Activated CD4-positive, alpha-beta T cell treated with anti-CD3 and anti-CD28 coated beads, Interleukin-2, Interleukin-6, amounts not matched to agents 100 ng/mL and 50 ng/mL, durations not matched to agents 16 hours and 8 hours (primary cell): ENCODE measurements around the gene TIMP2.
"Not testable (repeated sequence)": the region's sequence is repeated elsewhere in the genome, so short reads cannot be mapped to it uniquely, and the experiment has no call there.

ENCODE experiments used
- DNase-seq: peaks from one replicate; pipeline ENCODE4 v3.0.0-alpha.2; 2020

Gene TIMP2, protein sequence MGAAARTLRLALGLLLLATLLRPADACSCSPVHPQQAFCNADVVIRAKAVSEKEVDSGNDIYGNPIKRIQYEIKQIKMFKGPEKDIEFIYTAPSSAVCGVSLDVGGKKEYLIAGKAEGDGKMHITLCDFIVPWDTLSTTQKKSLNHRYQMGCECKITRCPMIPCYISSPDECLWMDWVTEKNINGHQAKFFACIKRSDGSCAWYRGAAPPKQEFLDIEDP

DNA sequence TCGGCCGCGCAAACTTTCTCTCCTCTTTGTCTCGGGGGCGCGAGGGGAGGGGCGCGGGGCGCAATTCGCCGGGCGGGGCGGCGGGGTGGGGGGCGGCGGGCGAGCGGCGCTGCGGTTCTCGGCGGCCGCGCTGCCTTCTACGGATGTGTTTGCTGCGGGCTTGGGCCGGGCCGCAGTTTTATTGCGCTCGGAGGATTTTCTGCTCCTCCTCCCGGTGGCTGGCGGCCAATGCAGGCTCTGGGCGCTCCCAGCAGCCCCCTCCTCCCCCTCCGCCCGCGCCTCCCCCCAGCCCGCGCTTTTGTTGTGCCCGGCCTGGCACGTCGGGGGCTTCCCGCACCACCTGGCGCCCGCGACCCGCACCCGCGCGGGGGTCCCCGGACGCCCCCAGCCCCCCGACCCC is at the start of gene TIMP2:
Gene TIMP2 (minus strand): TSS at position 154 of the 400 bp plus-strand sequence. CDS start 299 bp downstream, outside the sequence.
- peak; percentile 60 for DNase-seq

DNA sequence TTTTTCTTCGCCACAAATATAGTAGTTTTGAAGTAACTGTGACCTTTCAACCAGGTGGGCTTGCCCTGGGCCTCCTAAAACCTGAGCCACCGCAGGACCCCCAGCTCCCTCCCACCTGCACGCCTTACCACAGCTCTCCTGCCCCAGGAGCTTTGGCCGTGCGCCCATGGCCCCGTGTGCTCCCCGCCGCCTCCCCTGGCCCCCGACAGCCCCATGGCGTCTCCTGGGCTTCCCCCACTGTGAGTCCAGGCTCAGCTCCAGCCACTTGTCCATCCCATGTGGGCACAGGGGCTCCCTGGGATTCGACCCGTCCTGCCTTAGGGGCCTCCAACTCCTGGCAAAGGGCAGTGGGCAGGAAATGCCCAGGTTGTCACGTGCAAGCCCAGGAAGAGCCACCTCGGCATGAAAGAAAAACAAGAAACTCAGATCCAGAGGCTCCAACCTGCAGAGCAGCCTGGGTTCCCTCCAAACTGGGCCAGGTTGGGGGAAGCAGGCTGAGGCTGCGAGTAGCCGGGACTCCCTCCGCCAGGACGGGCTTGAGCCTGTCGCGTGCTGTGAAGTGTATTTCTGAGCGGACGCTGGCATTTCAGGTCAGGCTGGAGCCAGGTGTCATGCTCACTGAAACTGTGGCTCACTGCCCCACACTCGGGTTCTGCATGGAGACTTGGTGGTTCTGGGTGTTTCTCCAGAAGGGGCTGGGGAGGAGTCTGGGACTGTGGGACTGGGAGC is 48.8 kb upstream of the TIMP2 start:
- no peak for DNase-seq

DNA sequence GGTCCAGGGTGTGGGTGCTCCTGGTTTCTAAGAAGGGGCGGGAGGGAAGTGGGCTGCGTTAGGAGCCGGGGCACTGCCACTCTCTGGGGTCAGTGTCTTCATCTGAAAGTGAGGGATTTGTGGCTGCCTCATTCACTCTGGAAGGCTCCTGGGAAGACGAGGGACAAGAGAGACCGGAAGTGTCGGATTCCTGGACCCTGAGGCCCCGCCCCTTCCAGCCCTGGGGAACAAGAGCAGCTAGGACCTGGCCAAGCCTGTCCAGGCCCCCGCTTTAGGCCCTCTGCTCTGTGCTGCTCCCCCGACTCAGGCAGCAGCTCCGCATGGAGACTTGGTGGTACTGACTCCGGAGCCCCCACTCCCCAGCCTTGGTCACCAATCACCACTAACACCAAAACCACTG is 48.0 kb upstream of the TIMP2 start:
- no peak for DNase-seq

DNA sequence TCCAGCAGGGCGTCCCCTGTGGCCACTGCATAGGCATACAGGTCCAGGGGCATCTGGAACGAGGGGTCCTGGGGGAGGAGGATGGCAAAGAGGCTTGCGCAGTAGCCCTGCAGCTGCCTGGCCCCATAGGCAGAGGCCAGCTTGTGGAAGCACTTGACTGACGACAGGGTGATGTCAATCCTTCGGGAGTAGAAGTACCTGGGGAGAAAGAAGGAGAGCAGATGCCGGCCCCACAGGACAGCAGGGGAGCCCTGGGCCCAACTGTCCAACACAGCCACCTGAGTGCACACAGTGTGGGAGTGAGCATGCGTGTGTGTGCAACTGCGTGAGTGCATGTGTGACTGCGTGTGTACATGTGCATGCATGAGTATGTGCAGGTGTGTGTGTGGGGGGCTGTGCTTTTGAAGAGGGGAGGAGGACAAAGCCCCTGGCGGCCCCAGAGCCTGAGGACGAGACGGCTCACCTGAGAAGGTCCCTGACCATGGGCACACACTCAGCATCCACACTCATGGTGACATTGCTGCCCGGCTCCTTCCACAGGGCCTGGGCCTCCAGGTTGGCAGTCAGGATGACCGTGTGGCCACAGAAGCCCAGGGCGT is 47.4 kb upstream of the TIMP2 start:
- no peak for DNase-seq

GRCh38 chr17:78971756-78972506 is 46.7 kb upstream of the TIMP2 start:
- DNase-seq = no peak

DNA sequence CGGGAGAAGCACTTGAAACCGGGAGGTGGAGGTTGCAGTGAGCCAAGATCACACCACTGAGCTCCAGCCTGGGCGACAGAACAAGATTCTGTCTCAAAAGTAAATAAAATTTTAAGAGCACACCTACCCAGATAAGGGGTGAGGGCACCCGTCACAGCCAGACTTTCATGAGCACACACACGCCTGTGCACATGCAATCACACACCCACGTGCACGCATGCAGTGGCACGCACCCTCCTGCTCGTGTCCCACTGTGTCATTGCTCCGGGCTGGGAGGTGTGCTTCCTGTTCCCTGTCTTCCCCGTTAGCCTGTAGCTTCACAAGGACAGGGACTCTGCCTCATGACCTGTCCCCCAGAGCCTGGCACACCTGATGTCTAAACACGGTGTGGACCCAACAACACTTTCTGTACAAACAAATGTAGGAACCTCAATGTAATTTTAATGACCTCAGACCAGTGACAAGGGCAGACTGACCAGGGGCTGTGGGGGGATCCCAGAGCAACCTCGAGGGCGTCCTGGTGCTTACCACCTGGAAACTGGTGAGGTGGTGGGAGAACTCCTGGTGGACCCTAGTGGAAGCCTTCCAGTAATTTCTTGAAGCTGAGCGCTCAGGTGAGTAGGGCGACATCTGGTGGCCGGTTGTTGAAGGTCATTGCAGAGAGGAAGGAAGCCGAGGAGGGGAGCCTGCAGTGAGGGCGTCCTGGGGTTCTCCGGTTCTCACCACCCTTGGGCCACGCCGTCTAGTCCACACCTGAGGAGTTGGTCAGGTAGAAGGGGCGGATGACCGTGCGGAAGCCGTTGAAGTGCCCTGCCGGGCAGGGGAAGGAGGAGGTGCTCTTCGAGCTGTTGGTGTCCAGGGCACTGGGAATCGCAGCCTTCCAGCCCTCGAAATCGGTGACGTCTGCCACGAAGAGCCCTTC is 45.9 kb upstream of the TIMP2 start:
- peak; percentile 80 for DNase-seq

DNA sequence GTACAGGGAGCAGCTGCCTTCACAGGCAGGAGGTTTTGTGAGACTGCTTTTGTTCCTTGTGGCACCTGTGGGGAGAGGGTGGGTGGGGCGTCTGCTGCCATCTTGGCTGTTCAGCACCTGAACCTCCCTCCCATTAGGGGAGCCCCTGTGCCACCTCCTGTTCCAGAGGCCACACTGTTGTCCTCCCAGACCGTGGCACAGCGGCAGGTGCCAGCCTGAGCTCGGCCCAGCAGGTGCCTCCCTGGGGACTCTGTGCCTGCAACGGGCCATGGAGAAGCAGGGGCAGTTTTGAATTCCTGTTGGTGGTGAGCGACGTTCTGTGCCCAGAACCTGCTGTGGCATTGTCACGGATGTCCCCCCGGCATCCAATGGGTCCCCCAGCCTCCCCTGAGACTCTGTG is 44.7 kb upstream of the TIMP2 start:
- DNase-seq = no peak

DNA sequence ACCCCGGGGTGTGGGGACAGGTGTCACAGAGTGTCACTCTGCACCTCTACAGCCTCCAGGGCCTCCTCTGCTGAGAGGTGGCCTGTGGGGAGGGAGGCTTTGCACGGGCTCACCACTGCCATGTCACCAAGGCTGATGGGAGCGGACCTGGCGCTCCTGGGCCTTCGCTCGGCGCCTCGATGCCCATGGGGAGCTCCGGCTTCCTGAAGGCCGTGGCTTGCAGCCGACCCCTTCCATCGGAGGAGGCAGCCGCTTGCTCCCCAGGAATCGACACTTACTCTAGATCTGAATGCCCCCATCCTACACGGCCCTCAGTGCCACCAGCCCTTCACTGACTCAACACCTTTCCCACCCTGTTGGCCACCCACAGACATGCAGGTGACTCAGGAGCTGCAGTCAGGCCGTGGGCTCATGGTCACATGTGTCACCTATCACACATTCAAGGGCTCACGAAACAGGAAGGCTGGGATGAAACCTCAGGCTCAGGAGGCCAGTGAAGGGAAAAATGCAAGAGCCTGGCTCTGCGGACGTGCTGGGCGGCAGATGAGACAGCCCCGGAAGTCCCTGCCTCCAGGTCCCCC is 42.7 kb upstream of the TIMP2 start:
- DNase-seq = no peak

GRCh38 chr17:78966910-78967600 is 41.9 kb upstream of the TIMP2 start:
- no peak for DNase-seq

- no peak for DNase-seq
Measured at GRCh38 chr17:78966123-78966813, 41.1 kb upstream of the TIMP2 start.

DNA sequence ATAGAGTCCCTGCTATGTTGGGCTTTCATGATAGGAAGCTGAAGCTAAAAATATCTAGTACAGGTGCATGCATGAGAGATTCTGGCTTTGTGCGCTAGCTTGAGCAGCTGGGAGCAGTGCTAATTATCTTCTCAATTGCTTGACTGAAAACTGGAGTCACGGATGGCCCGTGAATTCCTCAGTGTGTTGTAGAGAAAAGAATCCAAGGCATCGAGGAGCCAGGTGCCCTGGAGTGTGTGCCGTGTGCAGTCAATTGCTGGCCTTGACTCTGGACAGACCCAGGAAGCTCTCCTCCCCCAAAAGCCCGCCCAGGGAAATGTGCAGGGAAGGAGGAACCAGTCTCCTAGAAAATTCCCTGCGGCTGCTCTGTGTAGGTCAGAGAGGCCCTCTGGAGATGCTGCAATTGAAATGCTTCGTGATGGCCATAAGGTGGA is 40.3 kb upstream of the TIMP2 start:
- no peak for DNase-seq

GRCh38 chr17:78963378-78963777 is 38.2 kb upstream of the TIMP2 start:
- DNase-seq = no peak

DNA sequence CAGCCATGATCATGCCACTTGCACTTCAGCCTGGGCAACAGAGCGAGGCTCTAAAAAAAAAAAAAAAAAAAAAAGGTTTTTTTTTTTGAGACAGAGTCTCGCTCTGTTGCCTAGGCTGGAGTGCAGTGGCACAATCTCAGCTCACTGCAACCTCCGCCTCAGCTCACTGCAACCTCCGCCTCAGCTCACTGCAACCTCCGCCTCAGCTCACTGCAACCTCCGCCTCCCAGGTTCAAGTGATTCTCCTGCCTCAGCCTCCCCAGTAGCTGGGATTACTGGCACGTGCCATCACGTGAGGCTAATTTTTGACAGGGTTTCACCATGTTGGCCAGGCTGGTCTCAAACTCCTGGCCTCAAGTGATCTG is 37.8 kb upstream of the TIMP2 start:
- DNase-seq = not testable (repeated sequence)

- DNase-seq = no peak
Measured at GRCh38 chr17:78962345-78962983, 37.3 kb upstream of the TIMP2 start.

DNA sequence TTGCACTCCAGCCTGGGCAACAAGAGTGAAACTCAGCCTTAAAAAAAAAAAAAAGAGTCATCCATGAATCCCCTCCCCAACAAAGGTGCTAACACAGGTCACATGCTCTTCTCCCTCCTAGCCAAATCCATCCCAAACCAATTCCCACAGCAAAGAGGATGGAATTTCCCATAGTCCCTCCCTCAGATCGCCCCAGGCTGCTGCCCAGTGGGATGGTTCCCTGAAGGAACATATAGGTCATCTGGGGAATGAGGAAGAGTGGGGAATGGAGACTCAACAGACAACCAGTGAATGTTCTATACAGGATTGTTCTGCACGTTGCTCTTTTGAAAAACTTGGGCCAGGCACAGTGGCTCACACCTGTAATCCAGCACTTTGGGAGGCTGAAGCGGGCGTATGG is 36.4 kb upstream of the TIMP2 start:
- no peak for DNase-seq

DNA sequence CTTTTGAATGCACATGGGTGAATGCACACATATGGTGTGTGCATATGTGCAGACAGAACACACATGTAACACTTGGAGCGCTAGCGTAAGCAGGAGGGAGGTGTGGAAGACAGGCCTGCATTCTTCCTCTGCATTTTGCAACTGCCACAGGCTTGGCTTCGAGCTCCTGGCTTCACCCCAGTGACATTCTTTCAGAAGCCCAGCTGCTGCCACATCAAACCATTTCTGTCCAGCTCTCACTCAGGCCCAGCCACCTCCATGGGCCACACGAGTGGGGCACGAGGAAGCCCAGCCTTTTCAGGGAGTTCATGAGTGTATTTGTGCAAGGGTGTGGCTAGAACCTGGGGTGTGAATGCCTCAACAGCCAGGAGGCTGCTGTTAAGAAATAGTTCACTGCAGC is 35.7 kb upstream of the TIMP2 start:
- DNase-seq = no peak

DNA sequence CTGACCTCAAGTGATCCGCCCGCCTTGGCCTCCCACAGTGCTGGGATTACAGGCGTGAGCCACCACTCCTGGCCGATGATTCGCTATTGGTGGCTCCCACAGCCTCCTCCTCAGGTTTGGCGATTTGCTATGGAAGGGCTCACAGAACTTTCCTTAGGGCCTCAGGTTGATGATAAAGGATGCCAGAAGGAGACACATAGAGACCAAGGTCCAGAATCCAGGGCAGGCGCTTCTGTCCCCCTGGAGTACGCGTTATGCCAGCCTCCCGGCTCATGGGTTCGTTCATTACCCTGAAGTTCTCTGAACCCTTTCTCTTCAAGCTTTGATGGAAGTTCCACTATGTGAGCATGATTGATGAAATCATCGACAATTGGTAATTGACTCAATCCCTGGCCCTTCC is 34.6 kb upstream of the TIMP2 start:
- DNase-seq = no peak

DNA sequence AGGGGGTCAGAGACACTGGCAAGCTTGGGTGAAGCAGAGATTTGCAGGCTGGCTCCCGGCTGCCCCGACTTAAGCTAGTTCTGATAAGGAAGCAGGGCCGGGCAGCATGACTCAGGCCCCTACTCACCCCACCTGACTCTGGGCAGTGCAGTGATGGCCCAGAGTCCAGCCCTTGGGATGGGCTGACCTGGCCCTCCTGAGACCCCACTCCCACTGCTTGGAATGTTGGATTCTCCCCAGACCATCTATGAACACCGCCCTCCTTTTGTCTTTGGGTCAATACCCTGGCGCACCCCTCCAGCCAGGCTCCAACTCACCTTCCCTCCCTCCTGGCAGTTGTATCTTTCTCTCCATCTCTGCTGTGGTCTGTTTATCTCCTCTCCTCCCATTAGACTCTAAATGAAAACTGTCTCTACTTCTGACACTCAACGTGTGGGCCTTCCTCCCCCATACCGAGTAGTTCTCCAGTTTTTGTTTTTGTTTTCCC is 33.5 kb upstream of the TIMP2 start:
- no peak for DNase-seq

- DNase-seq = no peak
Measured at GRCh38 chr17:78957128-78957527, 31.9 kb upstream of the TIMP2 start.

GRCh38 chr17:78956254-78956653 is 31.1 kb upstream of the TIMP2 start:
- no peak for DNase-seq
